HEK293 (cell line): ENCODE measurements around the gene MCM10.

Experiments used
- CTCF ChIA-PET: fragments of 350-600 bp; formaldehyde crosslinking; extraction: SDS; loops from one replicate; lab custom pipeline; 2021; ENCODE audit warnings: antibody characterized with exemption; lab: Yijun Ruan, JAX
- POLR2A ChIA-PET: fragments of 300-600 bp; formaldehyde crosslinking; extraction: SDS; loops from one replicate; lab custom pipeline; 2020; ENCODE audit warnings: antibody characterized with exemption, inconsistent platforms; lab: Yijun Ruan, JAX
- H3K27ac ChIP-seq: fragments of 200-500 bp; sonication (Bioruptor generic); 2 replicates; pipeline ENCODE4 v1.5.1; 2014; ENCODE audit warnings: low read depth, low read length, control low read depth, inconsistent platforms; ENCODE audit errors: extremely low read depth
- H3K36me3 ChIP-seq, 2 experiments: fragments of 200-500 bp in 1 of 2; sonication (Bioruptor generic) in 1 of 2; 1 replicate in 1 of 2; 2 replicates in 1 of 2; pipeline ENCODE4 v1.5.1; 2014 to 2017; ENCODE audit warnings: inconsistent platforms in 2 of 2, low read length in 2 of 2; ENCODE audit not compliant: control insufficient read depth in 2 of 2, insufficient read depth in 1 of 2
- H3K4me1 ChIP-seq: fragments of 200-500 bp; sonication (Bioruptor generic); 2 replicates; pipeline ENCODE4 v1.5.1; 2014; ENCODE audit warnings: mild to moderate bottlenecking, low read length, inconsistent platforms; ENCODE audit not compliant: control insufficient read depth, insufficient read depth
- H3K4me3 ChIP-seq: 2 replicates; pipeline ENCODE4 v1.5.1; 2011; ENCODE audit warnings: low read depth, mild to moderate bottlenecking, control low read depth, low read length, moderate library complexity
- H3K9me3 ChIP-seq: fragments of 200-500 bp; sonication (Bioruptor generic); 2 replicates; pipeline ENCODE4 v1.5.1; 2014; ENCODE audit warnings: low read depth, low read length, inconsistent platforms; ENCODE audit not compliant: control insufficient read depth, insufficient read depth
- FEZF1 ChIP-seq: fragments of 450-650 bp; formaldehyde crosslinking; IDR thresholded peaks from 2 replicates; pipeline ENCODE4 v1.5.1; 2016; ENCODE audit warnings: missing biosample characterization, missing genetic modification characterization
- GFI1B ChIP-seq: fragments of 450-650 bp; formaldehyde crosslinking; IDR thresholded peaks from 2 replicates; pipeline ENCODE4 v1.5.1; 2016; ENCODE audit warnings: missing biosample characterization, missing genetic modification characterization
- KLF10 ChIP-seq: fragments of 450-650 bp; IDR thresholded peaks from 2 replicates; pipeline ENCODE4 v1.5.1; 2018; ENCODE audit warnings: missing biosample characterization, mild to moderate bottlenecking, missing genetic modification characterization
- KLF7 ChIP-seq: fragments of 450-650 bp; formaldehyde crosslinking; IDR thresholded peaks from 2 replicates; pipeline ENCODE4 v1.5.1; 2016; ENCODE audit warnings: missing biosample characterization, missing genetic modification characterization, borderline replicate concordance
- MEIS1 ChIP-seq: sonication (generic); formaldehyde crosslinking; IDR thresholded peaks from 2 replicates; pipeline ENCODE4 v1.8.1; 2022; ENCODE audit warnings: missing genetic modification reagents, mild to moderate bottlenecking, borderline replicate concordance
- MZF1 ChIP-seq: fragments of 450-650 bp; formaldehyde crosslinking; IDR thresholded peaks from 2 replicates; pipeline ENCODE4 v1.5.1; 2017; ENCODE audit warnings: missing biosample characterization, missing genetic modification characterization, borderline replicate concordance
- SP2 ChIP-seq: fragments of 450-650 bp; formaldehyde crosslinking; IDR thresholded peaks from 2 replicates; pipeline ENCODE4 v1.5.1; 2016; ENCODE audit warnings: missing biosample characterization, missing genetic modification characterization
- ZBTB21 ChIP-seq: fragments of 450-650 bp; formaldehyde crosslinking; IDR thresholded peaks from 2 replicates; pipeline ENCODE4 v1.5.1; 2017; ENCODE audit warnings: missing biosample characterization, missing genetic modification characterization
- ZFP69B ChIP-seq: fragments of 450-650 bp; formaldehyde crosslinking; IDR thresholded peaks from 2 replicates; pipeline ENCODE4 v1.5.1; 2016; ENCODE audit warnings: missing biosample characterization, missing genetic modification characterization
- ZNF114 ChIP-seq: fragments of 450-650 bp; formaldehyde crosslinking; IDR thresholded peaks from 2 replicates; pipeline ENCODE4 v1.5.0; 2017; ENCODE audit warnings: missing biosample characterization, missing genetic modification characterization
- ZNF184 ChIP-seq: fragments of 450-650 bp; IDR thresholded peaks from 2 replicates; pipeline ENCODE4 v1.5.1; 2018; ENCODE audit warnings: missing biosample characterization, mild to moderate bottlenecking, missing genetic modification characterization
- ZNF341 ChIP-seq: fragments of 450-650 bp; formaldehyde crosslinking; IDR thresholded peaks from 2 replicates; pipeline ENCODE4; 2016; ENCODE audit warnings: low read depth, missing biosample characterization, missing genetic modification characterization
- ZNF350 ChIP-seq: fragments of 450-650 bp; formaldehyde crosslinking; IDR thresholded peaks from 2 replicates; pipeline ENCODE4 v1.5.0; 2017; ENCODE audit warnings: missing biosample characterization, mild to moderate bottlenecking, missing genetic modification characterization
- ZNF426 ChIP-seq: fragments of 450-650 bp; formaldehyde crosslinking; IDR thresholded peaks from 2 replicates; pipeline ENCODE4 v1.5.1; 2017; ENCODE audit warnings: missing biosample characterization, missing genetic modification characterization, mild to moderate bottlenecking, inconsistent platforms, moderate library complexity
- ZNF530 ChIP-seq: fragments of 450-650 bp; formaldehyde crosslinking; IDR thresholded peaks from 2 replicates; pipeline ENCODE4 v1.5.1; 2016; ENCODE audit warnings: low read depth, missing biosample characterization, missing genetic modification characterization
- ZNF560 ChIP-seq: fragments of 450-650 bp; formaldehyde crosslinking; IDR thresholded peaks from 2 replicates; pipeline ENCODE4 v1.5.1; 2017; ENCODE audit warnings: missing biosample characterization, missing genetic modification characterization, borderline replicate concordance
- ZNF596 ChIP-seq: fragments of 450-650 bp; IDR thresholded peaks from 2 replicates; pipeline ENCODE4 v1.5.0; 2018; ENCODE audit warnings: missing biosample characterization, mild to moderate bottlenecking, missing genetic modification characterization, moderate library complexity
- ZNF629 ChIP-seq: fragments of 450-650 bp; formaldehyde crosslinking; IDR thresholded peaks from 2 replicates; pipeline ENCODE4 v1.5.1; 2017; ENCODE audit warnings: missing biosample characterization, missing genetic modification characterization
- TF ChIP-seq, protein P1 (sequence below): fragments of 450-650 bp; formaldehyde crosslinking; IDR thresholded peaks from 2 replicates; pipeline ENCODE4 v1.5.1; 2016; ENCODE audit warnings: missing biosample characterization, missing genetic modification characterization
- TF ChIP-seq, protein P2 (sequence below): fragments of 450-650 bp; formaldehyde crosslinking; IDR thresholded peaks from 2 replicates; pipeline ENCODE4 v1.5.1; 2016; ENCODE audit warnings: missing biosample characterization, missing genetic modification characterization, low read depth

MCM10 gene

GRCh38 chr10:13160934-13161856, at the start of gene MCM10 (continued):
- TF ChIP-seq, protein P1, sequence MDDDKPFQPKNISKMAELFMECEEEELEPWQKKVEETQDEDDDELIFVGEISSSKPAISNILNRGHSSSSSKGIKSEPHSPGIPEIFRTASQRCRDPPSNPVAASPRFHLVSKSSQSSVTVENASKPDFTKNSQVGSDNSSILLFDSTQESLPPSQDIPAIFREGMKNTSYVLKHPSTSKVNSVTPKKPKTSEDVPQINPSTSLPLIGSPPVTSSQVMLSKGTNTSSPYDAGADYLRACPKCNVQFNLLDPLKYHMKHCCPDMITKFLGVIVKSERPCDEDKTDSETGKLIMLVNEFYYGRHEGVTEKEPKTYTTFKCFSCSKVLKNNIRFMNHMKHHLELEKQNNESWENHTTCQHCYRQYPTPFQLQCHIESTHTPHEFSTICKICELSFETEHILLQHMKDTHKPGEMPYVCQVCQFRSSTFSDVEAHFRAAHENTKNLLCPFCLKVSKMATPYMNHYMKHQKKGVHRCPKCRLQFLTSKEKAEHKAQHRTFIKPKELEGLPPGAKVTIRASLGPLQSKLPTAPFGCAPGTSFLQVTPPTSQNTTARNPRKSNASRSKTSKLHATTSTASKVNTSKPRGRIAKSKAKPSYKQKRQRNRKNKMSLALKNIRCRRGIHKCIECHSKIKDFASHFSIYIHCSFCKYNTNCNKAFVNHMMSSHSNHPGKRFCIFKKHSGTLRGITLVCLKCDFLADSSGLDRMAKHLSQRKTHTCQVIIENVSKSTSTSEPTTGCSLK (tag by site-specific recombination): no peak
- TF ChIP-seq, protein P2, sequence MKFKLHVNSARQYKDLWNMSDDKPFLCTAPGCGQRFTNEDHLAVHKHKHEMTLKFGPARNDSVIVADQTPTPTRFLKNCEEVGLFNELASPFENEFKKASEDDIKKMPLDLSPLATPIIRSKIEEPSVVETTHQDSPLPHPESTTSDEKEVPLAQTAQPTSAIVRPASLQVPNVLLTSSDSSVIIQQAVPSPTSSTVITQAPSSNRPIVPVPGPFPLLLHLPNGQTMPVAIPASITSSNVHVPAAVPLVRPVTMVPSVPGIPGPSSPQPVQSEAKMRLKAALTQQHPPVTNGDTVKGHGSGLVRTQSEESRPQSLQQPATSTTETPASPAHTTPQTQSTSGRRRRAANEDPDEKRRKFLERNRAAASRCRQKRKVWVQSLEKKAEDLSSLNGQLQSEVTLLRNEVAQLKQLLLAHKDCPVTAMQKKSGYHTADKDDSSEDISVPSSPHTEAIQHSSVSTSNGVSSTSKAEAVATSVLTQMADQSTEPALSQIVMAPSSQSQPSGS (tag by site-specific recombination): peak; percentile 99
- TF ChIP-seq FEZF1 (tag by site-specific recombination) (peak; percentile 80), SP2 (peak; percentile 97), ZFP69B (tag by site-specific recombination) (0 out of 2 replicates have a peak, but pooled peaks have one; percentile 34), KLF10 (tag by site-specific recombination) (peak; percentile 64), ZNF629 (tag by site-specific recombination) (peak; percentile 99), ZBTB21 (tag by site-specific recombination) (peak; percentile 98), ZNF596 (tag by site-specific recombination) (no peak), ZNF341 (tag by site-specific recombination) (no peak)
- TF ChIP-seq, all 188 proteins: peak for 45

DNA sequence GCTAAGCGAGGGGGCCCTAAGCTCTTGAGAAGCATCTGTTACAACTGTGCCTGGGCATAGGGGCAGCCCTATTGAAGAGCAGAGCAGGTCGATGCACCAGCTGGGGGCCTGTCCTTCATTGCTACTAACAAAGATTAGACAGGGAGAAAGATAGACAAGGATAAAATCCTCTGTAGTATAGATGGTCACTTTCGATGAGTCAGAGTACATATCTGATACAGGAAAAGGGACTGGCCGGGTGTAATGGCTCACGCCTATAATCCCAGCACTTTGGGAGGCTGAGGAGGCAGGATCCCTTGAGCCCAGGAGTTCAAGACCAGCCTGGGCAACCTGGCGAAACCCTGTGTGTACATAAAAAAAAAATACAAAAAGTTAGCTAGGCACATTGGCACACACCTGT, 47.8 kb upstream of the MCM10 start:
- ChIA-PET CTCF (no interaction called here), POLR2A (no interaction called here)
- H3K27ac ChIP-seq: no peak overlapping the region
- no peaks in the 10 kb centered on the region for H3K4me1 ChIP-seq
- TF ChIP-seq GFI1B (tag by site-specific recombination): no peak
- TF ChIP-seq KLF7 (tag by site-specific recombination): no peak
- TF ChIP-seq ZNF114: no peak
- no peak for TF ChIP-seq ZNF350 (tag by site-specific recombination)
- TF ChIP-seq ZNF560: no peak
- no peak for TF ChIP-seq ZNF530 (tag by site-specific recombination)
- no peak for TF ChIP-seq ZNF184 (tag by site-specific recombination)
- H3K36me3 ChIP-seq: peaks cover 3 to 72% of the 10 kb centered on the region in 2 experiments; a peak in 2 of 3 replicates
- H3K9me3 ChIP-seq: no peaks in the 10 kb centered on the region
- H3K4me3 ChIP-seq: no peak overlapping the region

- no peaks in the 10 kb centered on the region for H3K9me3 ChIP-seq
- no peak overlapping the region for H3K27ac ChIP-seq
- no peaks in the 10 kb centered on the region for H3K4me1 ChIP-seq
- H3K4me3 ChIP-seq: no peak overlapping the region
- ChIA-PET POLR2A (no interaction called here), CTCF (interaction anchor here (0.6 kb wide), 1 partner anchor 188 kb away, joined by 3 read pairs; no protein-coding TSS in a partner anchor)
- TF ChIP-seq ZNF426: no peak
- no peak for TF ChIP-seq MZF1 (tag by site-specific recombination)
- no peak for TF ChIP-seq MEIS1 (CRISPR knock-in tag)
- peaks cover 0 to 71% of the 10 kb centered on the region in 2 experiments; a peak in 2 of 3 replicates for H3K36me3 ChIP-seq
Observed at GRCh38 chr10:13115832-13116803, 45.2 kb upstream of the MCM10 start.
